ENCODE data around the gene GPR132.

Gene GPR132

GRCh38 chr14:105061428-105062047 is 3.7 kb downstream of the GPR132 start:
- peak overlapping the region; percentile 100 for H3K27ac ChIP-seq (ENCODE audit: insufficient read depth, low read length, poor library complexity, severe bottlenecking)
- no peaks in the 10 kb centered on the region for H3K27me3 ChIP-seq (replicated peaks; ENCODE audit: control insufficient read depth, insufficient read depth, low read length, poor library complexity, severe bottlenecking)
- H3K36me3 ChIP-seq (ENCODE audit: control insufficient read depth, insufficient read depth, low read length), result peaks cover 9% of the 10 kb centered on the region
- peak in 2 of 3 donors; percentile 41 to 53 for DNase-seq
- H3K4me3 ChIP-seq (ENCODE audit: insufficient read depth, low read depth, low read length, poor library complexity, severe bottlenecking), result peak overlapping the region; percentile 57
- H3K4me1 ChIP-seq (ENCODE audit: control insufficient read depth, insufficient read depth, low read length, poor library complexity, severe bottlenecking), result peaks cover 75% of the 10 kb centered on the region
- H3K9me3 ChIP-seq (ENCODE audit: control insufficient read depth, low read length), result no peaks in the 10 kb centered on the region

- Histone ChIP-seq H3K36me3 (ENCODE audit: control insufficient read depth, insufficient read depth, low read length) (peaks cover 15% of the 10 kb centered on the region), H3K9me3 (ENCODE audit: control insufficient read depth, low read length) (no peaks in the 10 kb centered on the region), H3K4me3 (ENCODE audit: insufficient read depth, low read depth, low read length, poor library complexity, severe bottlenecking) (peak overlapping the region; percentile 57), H3K27ac (ENCODE audit: insufficient read depth, low read length, poor library complexity, severe bottlenecking) (peak overlapping the region; percentile 100), H3K27me3 (replicated peaks; ENCODE audit: control insufficient read depth, insufficient read depth, low read length, poor library complexity, severe bottlenecking) (no peaks in the 10 kb centered on the region), H3K4me1 (ENCODE audit: control insufficient read depth, insufficient read depth, low read length, poor library complexity, severe bottlenecking) (peaks cover 69% of the 10 kb centered on the region)
- no peak for DNase-seq
Observed at GRCh38 chr14:105060751-105061427, 4.3 kb downstream of the GPR132 start.

- Histone ChIP-seq H3K36me3 (ENCODE audit: control insufficient read depth, insufficient read depth, low read length) (peaks cover 24% of the 10 kb centered on the region), H3K9me3 (ENCODE audit: control insufficient read depth, low read length) (no peaks in the 10 kb centered on the region), H3K4me1 (ENCODE audit: control insufficient read depth, insufficient read depth, low read length, poor library complexity, severe bottlenecking) (peaks cover 65% of the 10 kb centered on the region), H3K4me3 (ENCODE audit: insufficient read depth, low read depth, low read length, poor library complexity, severe bottlenecking) (peak overlapping the region; percentile 57), H3K27me3 (replicated peaks; ENCODE audit: control insufficient read depth, insufficient read depth, low read length, poor library complexity, severe bottlenecking) (no peaks in the 10 kb centered on the region), H3K27ac (ENCODE audit: insufficient read depth, low read length, poor library complexity, severe bottlenecking) (peak overlapping the region; percentile 100)
- no peak for DNase-seq
Observed at GRCh38 chr14:105059925-105060565, 5.2 kb downstream of the GPR132 start.

GRCh38 chr14:105059035-105059924 is 6.0 kb downstream of the GPR132 start:
- Histone ChIP-seq H3K36me3 (ENCODE audit: control insufficient read depth, insufficient read depth, low read length) (peaks cover 26% of the 10 kb centered on the region), H3K4me3 (ENCODE audit: insufficient read depth, low read depth, low read length, poor library complexity, severe bottlenecking) (no peak overlapping the region), H3K27ac (ENCODE audit: insufficient read depth, low read length, poor library complexity, severe bottlenecking) (peak overlapping the region; percentile 100), H3K4me1 (ENCODE audit: control insufficient read depth, insufficient read depth, low read length, poor library complexity, severe bottlenecking) (peaks cover 59% of the 10 kb centered on the region), H3K27me3 (replicated peaks; ENCODE audit: control insufficient read depth, insufficient read depth, low read length, poor library complexity, severe bottlenecking) (no peaks in the 10 kb centered on the region), H3K9me3 (ENCODE audit: control insufficient read depth, low read length) (no peaks in the 10 kb centered on the region)
- peak in 2 of 3 donors; percentile 53 to 75 for DNase-seq

- Histone ChIP-seq H3K27ac (ENCODE audit: insufficient read depth, low read length, poor library complexity, severe bottlenecking) (peak overlapping the region; percentile 100), H3K4me3 (ENCODE audit: insufficient read depth, low read depth, low read length, poor library complexity, severe bottlenecking) (no peak overlapping the region), H3K9me3 (ENCODE audit: control insufficient read depth, low read length) (no peaks in the 10 kb centered on the region), H3K27me3 (replicated peaks; ENCODE audit: control insufficient read depth, insufficient read depth, low read length, poor library complexity, severe bottlenecking) (no peaks in the 10 kb centered on the region), H3K36me3 (ENCODE audit: control insufficient read depth, insufficient read depth, low read length) (peaks cover 33% of the 10 kb centered on the region), H3K4me1 (ENCODE audit: control insufficient read depth, insufficient read depth, low read length, poor library complexity, severe bottlenecking) (peaks cover 53% of the 10 kb centered on the region)
- DNase-seq, result no peak
Observed at GRCh38 chr14:105058521-105059034, 6.7 kb downstream of the GPR132 start.

GRCh38 chr14:105056303-105056831 is 8.9 kb downstream of the GPR132 start:
- Histone ChIP-seq H3K4me3 (ENCODE audit: insufficient read depth, low read depth, low read length, poor library complexity, severe bottlenecking) (no peak overlapping the region), H3K27me3 (replicated peaks; ENCODE audit: control insufficient read depth, insufficient read depth, low read length, poor library complexity, severe bottlenecking) (no peaks in the 10 kb centered on the region), H3K9me3 (ENCODE audit: control insufficient read depth, low read length) (no peaks in the 10 kb centered on the region), H3K4me1 (ENCODE audit: control insufficient read depth, insufficient read depth, low read length, poor library complexity, severe bottlenecking) (peaks cover 32% of the 10 kb centered on the region), H3K36me3 (ENCODE audit: control insufficient read depth, insufficient read depth, low read length) (peaks cover 46% of the 10 kb centered on the region), H3K27ac (ENCODE audit: insufficient read depth, low read length, poor library complexity, severe bottlenecking) (no peak overlapping the region)
- no peak for DNase-seq

- Histone ChIP-seq H3K27me3 (replicated peaks; ENCODE audit: control insufficient read depth, insufficient read depth, low read length, poor library complexity, severe bottlenecking) (no peaks in the 10 kb centered on the region), H3K27ac (ENCODE audit: insufficient read depth, low read length, poor library complexity, severe bottlenecking) (no peak overlapping the region), H3K4me3 (ENCODE audit: insufficient read depth, low read depth, low read length, poor library complexity, severe bottlenecking) (no peak overlapping the region), H3K36me3 (ENCODE audit: control insufficient read depth, insufficient read depth, low read length) (peaks cover 51% of the 10 kb centered on the region), H3K4me1 (ENCODE audit: control insufficient read depth, insufficient read depth, low read length, poor library complexity, severe bottlenecking) (peaks cover 27% of the 10 kb centered on the region), H3K9me3 (ENCODE audit: control insufficient read depth, low read length) (no peaks in the 10 kb centered on the region)
- DNase-seq, result no peak
Observed at GRCh38 chr14:105055736-105056302, 9.4 kb downstream of the GPR132 start.

GRCh38 chr14:105055334-105055733 is 9.9 kb downstream of the GPR132 start:
- H3K27ac ChIP-seq (ENCODE audit: insufficient read depth, low read length, poor library complexity, severe bottlenecking), result no peak overlapping the region
- no peaks in the 10 kb centered on the region for H3K9me3 ChIP-seq (ENCODE audit: control insufficient read depth, low read length)
- H3K27me3 ChIP-seq (replicated peaks; ENCODE audit: control insufficient read depth, insufficient read depth, low read length, poor library complexity, severe bottlenecking), result no peaks in the 10 kb centered on the region
- no peak for DNase-seq
- H3K4me3 ChIP-seq (ENCODE audit: insufficient read depth, low read depth, low read length, poor library complexity, severe bottlenecking), result no peak overlapping the region
- peaks cover 22% of the 10 kb centered on the region for H3K4me1 ChIP-seq (ENCODE audit: control insufficient read depth, insufficient read depth, low read length, poor library complexity, severe bottlenecking)
- H3K36me3 ChIP-seq (ENCODE audit: control insufficient read depth, insufficient read depth, low read length), result peaks cover 56% of the 10 kb centered on the region

- H3K36me3 ChIP-seq (ENCODE audit: control insufficient read depth, insufficient read depth, low read length), result peaks cover 69% of the 10 kb centered on the region
- H3K4me3 ChIP-seq (ENCODE audit: insufficient read depth, low read depth, low read length, poor library complexity, severe bottlenecking), result no peak overlapping the region
- H3K27me3 ChIP-seq (replicated peaks; ENCODE audit: control insufficient read depth, insufficient read depth, low read length, poor library complexity, severe bottlenecking), result no peaks in the 10 kb centered on the region
- peaks cover 9% of the 10 kb centered on the region for H3K4me1 ChIP-seq (ENCODE audit: control insufficient read depth, insufficient read depth, low read length, poor library complexity, severe bottlenecking)
- DNase-seq, result no peak
- no peaks in the 10 kb centered on the region for H3K9me3 ChIP-seq (ENCODE audit: control insufficient read depth, low read length)
- H3K27ac ChIP-seq (ENCODE audit: insufficient read depth, low read length, poor library complexity, severe bottlenecking), result no peak overlapping the region
Observed at GRCh38 chr14:105053996-105054395, 11.2 kb downstream of the GPR132 start.

Measured in effector memory CD4-positive, alpha-beta T cell (primary cell).